ENCODE measurements around the gene EPG5. TPM values are rescaled to one million over a fixed set of nuclear protein-coding genes. Genes with fewer than 3 reads are reported as not detected.

EPG5 gene
- total and polyA plus RNA-seq, 12 donors: 6.5 to 26.3 (median 20.4) TPM

GRCh38 chr18:45841765-45842442 is 125.2 kb downstream of the EPG5 start:
- Histone ChIP-seq H3K27me3 (peaks cover 17 to 34% (median 25%) of the 10 kb centered on the region in 7 donors), H3K4me3 (no peak overlapping the region), H3K36me3 (no peaks in the 10 kb centered on the region), H3K27ac (no peak overlapping the region), H3K9me3 (no peaks in the 10 kb centered on the region), H3K4me1 (peaks cover 5 to 24% (median 20%) of the 10 kb centered on the region in 9 donors)
- ATAC-seq: no peak
- TF ChIP-seq, protein P1, sequence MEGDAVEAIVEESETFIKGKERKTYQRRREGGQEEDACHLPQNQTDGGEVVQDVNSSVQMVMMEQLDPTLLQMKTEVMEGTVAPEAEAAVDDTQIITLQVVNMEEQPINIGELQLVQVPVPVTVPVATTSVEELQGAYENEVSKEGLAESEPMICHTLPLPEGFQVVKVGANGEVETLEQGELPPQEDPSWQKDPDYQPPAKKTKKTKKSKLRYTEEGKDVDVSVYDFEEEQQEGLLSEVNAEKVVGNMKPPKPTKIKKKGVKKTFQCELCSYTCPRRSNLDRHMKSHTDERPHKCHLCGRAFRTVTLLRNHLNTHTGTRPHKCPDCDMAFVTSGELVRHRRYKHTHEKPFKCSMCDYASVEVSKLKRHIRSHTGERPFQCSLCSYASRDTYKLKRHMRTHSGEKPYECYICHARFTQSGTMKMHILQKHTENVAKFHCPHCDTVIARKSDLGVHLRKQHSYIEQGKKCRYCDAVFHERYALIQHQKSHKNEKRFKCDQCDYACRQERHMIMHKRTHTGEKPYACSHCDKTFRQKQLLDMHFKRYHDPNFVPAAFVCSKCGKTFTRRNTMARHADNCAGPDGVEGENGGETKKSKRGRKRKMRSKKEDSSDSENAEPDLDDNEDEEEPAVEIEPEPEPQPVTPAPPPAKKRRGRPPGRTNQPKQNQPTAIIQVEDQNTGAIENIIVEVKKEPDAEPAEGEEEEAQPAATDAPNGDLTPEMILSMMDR (IDR thresholded peaks at IDR 0.05): no peak
- DNase-seq: no peak
- 93% methylated on average over 12 of the region's 12 CpGs for WGBS, 2 donors
- intact Hi-C loops (cut with DNase I): loop anchor here in 3 of 10 donors (2.0 to 10.0 kb wide), 4 partner anchors 117 to 150 kb away; partner anchors contain the start of gene SLC14A1 (in 1 of the 3)

DNA sequence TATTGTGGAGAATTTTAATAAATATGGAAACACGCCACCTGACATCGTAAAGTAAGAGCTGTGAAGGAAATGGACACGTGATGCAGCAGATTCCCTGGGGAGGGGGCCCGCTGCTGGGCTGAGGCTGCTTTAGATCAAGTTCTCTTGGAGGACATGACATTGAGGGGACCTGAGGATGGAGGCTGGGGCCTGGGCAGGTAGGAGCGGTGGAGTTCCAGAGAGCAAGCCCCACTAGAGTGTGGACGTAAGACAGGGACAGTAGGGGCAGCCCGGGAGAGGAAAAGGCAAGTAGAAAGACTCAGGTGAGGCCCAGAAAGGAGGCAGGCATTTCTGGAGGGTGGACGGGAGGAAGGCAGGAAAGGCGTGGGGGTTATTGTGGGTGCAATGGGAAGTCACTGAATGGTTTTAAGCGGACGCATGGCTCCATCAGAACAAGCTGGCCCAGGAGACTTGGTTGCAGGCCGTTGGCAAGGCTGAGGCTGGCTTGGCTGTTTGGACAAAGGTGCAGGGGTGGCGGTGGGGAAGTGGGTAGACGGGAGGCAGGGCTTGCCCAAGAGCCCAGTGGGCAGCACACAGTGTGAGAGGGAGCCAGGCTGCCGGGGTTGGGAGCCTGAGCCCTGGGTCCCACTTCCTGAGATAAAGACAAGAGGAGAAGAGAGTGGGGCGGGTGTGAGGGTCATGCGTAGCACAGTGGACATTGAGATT is 125.9 kb downstream of the EPG5 start:
- intact Hi-C loops (cut with DNase I): loop anchor here in 3 of 10 donors (5.0 to 10.0 kb wide), 3 partner anchors 116 to 149 kb away; partner anchors contain the start of gene SLC14A1 (in 1 of the 3)
- H3K4me1 ChIP-seq: peaks cover 5 to 24% (median 20%) of the 10 kb centered on the region in 9 donors
- TF ChIP-seq, protein P1 (IDR thresholded peaks at IDR 0.05): no peak
- DNase-seq (no peak), ATAC-seq (no peak)
- H3K27ac ChIP-seq: no peak overlapping the region
- H3K9me3 ChIP-seq: no peaks in the 10 kb centered on the region
- peaks cover 17 to 41% (median 30%) of the 10 kb centered on the region in 7 donors for H3K27me3 ChIP-seq
- 73 to 76% methylated on average over 17 of the region's 17 CpGs for WGBS, 2 donors
- H3K36me3 ChIP-seq: no peaks in the 10 kb centered on the region
- H3K4me3 ChIP-seq: no peak overlapping the region

GRCh38 chr18:45839414-45840395 is 127.4 kb downstream of the EPG5 start:
- intact Hi-C loops (cut with DNase I): loop anchor here (2.0 to 10.0 kb wide), 9 partner anchors 65 to 149 kb away; partner anchors contain the start of gene SLC14A1 (in 5 of the 10)
- peak; percentile 51 to 82 (median 76) for ATAC-seq

More at GRCh38 chr18:45839414-45840395, 127.4 kb downstream of the EPG5 start:
- Histone ChIP-seq H3K36me3 (no peaks in the 10 kb centered on the region), H3K4me3 (no peak overlapping the region), H3K27ac (no peak overlapping the region), H3K27me3 (peaks cover 17 to 50% (median 33%) of the 10 kb centered on the region in 7 donors), H3K4me1 (peaks cover 5 to 24% (median 20%) of the 10 kb centered on the region in 9 donors), H3K9me3 (no peaks in the 10 kb centered on the region)
- 61% methylated on average over 13 of the region's 13 CpGs for WGBS, 2 donors
- TF ChIP-seq, protein P1 (IDR thresholded peaks at IDR 0.05): peak; percentile 28 to 70 (median 61)
- no peak for DNase-seq

Data from heart right ventricle (tissue), 16 donors.